ENCODE results near the gene AKIRIN1. TPM values are rescaled to one million over a fixed set of nuclear protein-coding genes. Genes with fewer than 3 reads are reported as not detected.
A peak's percentile ranks its signal among the peaks of the same experiment; 100 is the strongest.
"Not testable (repeated sequence)": the region's sequence is repeated elsewhere in the genome, so short reads cannot be mapped to it uniquely, and the experiment has no call there.

The AKIRIN1 gene
- total RNA-seq, 2 experiments from 2014 or later: 65.7 to 86.0 TPM

GRCh38 chr1:38973659-38974437 lies 17.2 kb upstream of the AKIRIN1 start:
- H3K36me3 Mint-ChIP-seq (ENCODE audit: low read depth): no peaks in the 10 kb centered on the region
- peaks cover 6% of the 10 kb centered on the region for H3K4me1 Mint-ChIP-seq
- DNase-seq (no peak), ATAC-seq (no peak)
- H3K27ac Mint-ChIP-seq: no peak overlapping the region
- H3K9me3 Mint-ChIP-seq (ENCODE audit: low read depth): peaks cover 4% of the 10 kb centered on the region
- POLR2A ChIA-PET: no interaction called here
- intact Hi-C loops (cut with DNase I, micrococcal nuclease): no loop called here
- CTCF ChIA-PET: no interaction called here
- H3K4me3 Mint-ChIP-seq: no peak overlapping the region
- no peaks in the 10 kb centered on the region for H3K27me3 Mint-ChIP-seq

GRCh38 chr1:38977399-38978244 lies 13.5 kb upstream of the AKIRIN1 start:
- H3K4me3 Mint-ChIP-seq; H3K27me3 Mint-ChIP-seq; H3K9me3 Mint-ChIP-seq (ENCODE audit: low read depth); CTCF ChIA-PET; intact Hi-C loops (cut with DNase I, micrococcal nuclease); H3K4me1 Mint-ChIP-seq; H3K36me3 Mint-ChIP-seq (ENCODE audit: low read depth): not testable (repeated sequence)
- ATAC-seq (peak; percentile 69), DNase-seq (peak; percentile 62)
- H3K27ac Mint-ChIP-seq: peak overlapping the region; percentile 51
- POLR2A ChIA-PET: interaction anchor here (0.6 to 1.2 kb wide), 2 partner anchors 49 to 1448 kb away, joined by 5 to 7 read pairs; partner anchors contain the start of gene NDUFS5

- H3K4me3 Mint-ChIP-seq; H3K4me1 Mint-ChIP-seq; H3K27me3 Mint-ChIP-seq; intact Hi-C loops (cut with DNase I, micrococcal nuclease); H3K9me3 Mint-ChIP-seq (ENCODE audit: low read depth); CTCF ChIA-PET; ATAC-seq; H3K36me3 Mint-ChIP-seq (ENCODE audit: low read depth): not testable (repeated sequence)
- H3K27ac Mint-ChIP-seq: peak overlapping the region; percentile 51
- POLR2A ChIA-PET: interaction anchor here (1.2 kb wide), 1 partner anchor 48 kb away, joined by 5 read pairs; the partner anchor contains the start of gene NDUFS5
- DNase-seq: peak; percentile 60
Measured at GRCh38 chr1:38978245-38978542, 12.9 kb upstream of the AKIRIN1 start.

- H3K27ac Mint-ChIP-seq; CTCF ChIA-PET; ATAC-seq; POLR2A ChIA-PET; H3K4me1 Mint-ChIP-seq; intact Hi-C loops (cut with DNase I, micrococcal nuclease); DNase-seq; H3K9me3 Mint-ChIP-seq (ENCODE audit: low read depth); H3K4me3 Mint-ChIP-seq; H3K36me3 Mint-ChIP-seq (ENCODE audit: low read depth); H3K27me3 Mint-ChIP-seq: not testable (repeated sequence)
Measured at GRCh38 chr1:38979380-38979779, 11.7 kb upstream of the AKIRIN1 start.

GRCh38 chr1:38989979-38990378 lies 1.1 kb upstream of the AKIRIN1 start:
- DNase-seq (no peak), ATAC-seq (no peak)
- POLR2A ChIA-PET: no interaction called here
- intact Hi-C loops (cut with DNase I, micrococcal nuclease): loop anchor here (5.0 to 10.0 kb wide), 8 partner anchors 37 to 1298 kb away; partner anchors contain the start of genes CDCA8 (in 1 of the 2), MYCBP (in 1 of the 2), NDUFS5 (in 1 of the 2) and PABPC4 (in 1 of the 2)
- Mint-ChIP-seq H3K4me3 (peak overlapping the region; percentile 87), H3K4me1 (peaks cover 45% of the 10 kb centered on the region), H3K36me3 (ENCODE audit: low read depth) (peaks cover 20% of the 10 kb centered on the region), H3K9me3 (ENCODE audit: low read depth) (no peaks in the 10 kb centered on the region), H3K27ac (peak overlapping the region; percentile 79), H3K27me3 (no peaks in the 10 kb centered on the region)
- CTCF ChIA-PET: interaction anchor here (1.0 to 1.3 kb wide), 4 partner anchors 12 to 109 kb away, joined by 3 to 5 read pairs (median 3); no protein-coding TSS in a partner anchor

- Mint-ChIP-seq H3K27me3 (no peaks in the 10 kb centered on the region), H3K36me3 (ENCODE audit: low read depth) (peaks cover 24% of the 10 kb centered on the region), H3K9me3 (ENCODE audit: low read depth) (no peaks in the 10 kb centered on the region), H3K4me1 (peaks cover 49% of the 10 kb centered on the region), H3K4me3 (peak overlapping the region; percentile 87), H3K27ac (peak overlapping the region; percentile 79)
- ChIA-PET POLR2A (interaction anchor here (1.0 kb wide), 1 partner anchor 42 kb away, joined by 6 read pairs; no protein-coding TSS in a partner anchor), CTCF (interaction anchor here (1.1 kb wide), 1 partner anchor 14 kb away, joined by 5 read pairs; no protein-coding TSS in a partner anchor)
- DNase-seq (no peak), ATAC-seq (no peak)
- intact Hi-C loops (cut with DNase I, micrococcal nuclease): loop anchor here (5.0 to 10.0 kb wide), 8 partner anchors 37 to 1298 kb away; partner anchors contain the start of genes CDCA8 (in 1 of the 2), MYCBP (in 1 of the 2), NDUFS5 (in 1 of the 2) and PABPC4 (in 1 of the 2)
Measured at GRCh38 chr1:38990386-38990737, 714 bp upstream of the AKIRIN1 start.

DNA sequence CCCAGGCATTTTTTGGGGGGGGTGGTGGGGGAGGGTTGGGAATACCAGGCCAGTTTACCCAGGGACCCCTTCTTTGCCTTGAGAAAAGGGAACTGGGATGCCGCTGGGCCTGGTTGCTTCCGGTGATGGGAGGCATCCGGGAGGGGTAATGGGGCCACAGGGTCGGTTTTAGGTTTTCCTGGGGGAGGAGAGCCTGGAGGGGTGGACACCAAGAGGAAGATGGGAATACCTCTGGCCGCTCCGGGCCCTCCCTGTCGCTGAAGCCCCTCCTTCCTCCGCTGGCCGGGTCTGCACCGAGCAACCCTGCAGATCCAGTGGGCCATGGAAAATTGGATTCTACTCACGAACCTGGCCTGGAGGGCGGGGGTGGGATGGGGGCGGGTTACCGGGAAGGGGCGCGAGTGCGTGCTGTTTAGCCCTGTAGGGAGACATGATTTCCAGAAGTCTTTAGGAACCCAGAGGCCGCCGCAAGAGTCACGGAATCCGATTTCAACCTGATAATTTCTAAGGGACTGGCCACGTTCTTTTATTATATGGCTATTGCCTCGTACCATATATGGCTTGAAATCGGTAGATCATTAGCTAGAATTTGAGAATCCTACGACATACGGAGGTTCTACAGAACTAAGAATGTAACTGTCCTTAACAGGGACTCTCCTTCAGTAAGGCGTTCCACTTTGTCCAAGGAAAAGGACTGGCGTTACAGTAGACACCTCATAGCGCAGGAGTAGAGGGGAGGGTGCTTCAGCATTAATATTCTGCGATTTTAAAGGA lies 749 bp downstream of the AKIRIN1 start:
- intact Hi-C loops (cut with DNase I, micrococcal nuclease): loop anchor here (1.0 to 10.0 kb wide), 13 partner anchors 11 to 1300 kb away; partner anchors contain the start of genes MYCBP (in 2 of the 2), NDUFS5 (in 2 of the 2), RRAGC (in 2 of the 2) and CDCA8 (in 1 of the 2)
- POLR2A ChIA-PET: interaction anchor here (0.6 kb wide), 1 partner anchor 8 kb away, joined by 3 read pairs; no protein-coding TSS in a partner anchor
- Mint-ChIP-seq H3K36me3 (ENCODE audit: low read depth) (peaks cover 38% of the 10 kb centered on the region), H3K4me1 (peaks cover 56% of the 10 kb centered on the region), H3K27ac (peak overlapping the region; percentile 88), H3K4me3 (peak overlapping the region; percentile 87), H3K27me3 (no peaks in the 10 kb centered on the region), H3K9me3 (ENCODE audit: low read depth) (no peaks in the 10 kb centered on the region)
- peak; percentile 27 for DNase-seq
- no peak for ATAC-seq
- CTCF ChIA-PET: interaction anchor here (0.6 to 0.7 kb wide), 2 partner anchors 8 to 11 kb away, joined by 3 to 5 read pairs; no protein-coding TSS in a partner anchor

DNA sequence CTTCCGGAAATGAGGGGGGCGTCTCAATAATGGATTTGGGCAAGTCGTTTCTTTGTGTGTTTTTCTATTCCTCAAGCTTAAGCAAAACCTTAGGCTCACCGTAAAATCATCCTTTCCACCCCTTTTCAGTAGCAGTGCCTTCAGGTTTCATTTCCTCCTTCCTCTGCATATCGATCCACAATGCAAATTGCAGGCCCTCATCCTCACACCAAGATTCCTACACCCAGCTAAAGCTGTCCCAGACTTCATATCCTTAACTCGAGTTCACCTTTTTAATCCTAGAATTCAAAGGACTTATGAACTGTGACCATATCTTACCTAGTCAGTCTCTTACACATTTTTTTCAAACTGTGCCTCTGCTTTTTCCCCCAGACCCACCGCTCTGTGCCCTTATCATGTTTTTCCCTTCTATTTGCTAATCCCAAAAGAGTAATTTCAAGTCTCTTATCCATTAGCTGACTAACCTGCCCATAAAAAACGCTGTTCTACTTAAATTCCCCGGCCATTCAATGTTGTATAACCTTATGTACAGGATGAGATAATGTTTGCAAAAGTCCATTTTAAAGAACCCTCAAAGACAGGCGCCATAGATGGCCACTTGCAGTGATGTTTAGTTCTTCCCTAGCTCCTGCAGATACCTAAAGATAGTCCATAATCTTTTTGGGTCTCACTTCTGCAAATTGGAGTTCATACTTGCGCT lies 1.5 kb downstream of the AKIRIN1 start:
- no peak for DNase-seq
- H3K4me3 Mint-ChIP-seq: peak overlapping the region; percentile 87
- ChIA-PET CTCF (interaction anchor here (0.5 to 1.0 kb wide), 5 partner anchors 10 to 211 kb away, joined by 3 to 5 read pairs (median 3); partner anchors contain the start of gene NDUFS5), POLR2A (no interaction called here)
- peaks cover 42% of the 10 kb centered on the region for H3K36me3 Mint-ChIP-seq (ENCODE audit: low read depth)
- H3K27ac Mint-ChIP-seq: peak overlapping the region; percentile 88
- intact Hi-C loops (cut with DNase I, micrococcal nuclease): loop anchor here (5.0 to 10.0 kb wide), 8 partner anchors 35 to 1300 kb away; partner anchors contain the start of genes CDCA8 (in 1 of the 2), MYCBP (in 1 of the 2), NDUFS5 (in 1 of the 2) and PABPC4 (in 1 of the 2)
- H3K9me3 Mint-ChIP-seq (ENCODE audit: low read depth): no peaks in the 10 kb centered on the region
- no peak for ATAC-seq
- peaks cover 63% of the 10 kb centered on the region for H3K4me1 Mint-ChIP-seq
- no peaks in the 10 kb centered on the region for H3K27me3 Mint-ChIP-seq

DNA sequence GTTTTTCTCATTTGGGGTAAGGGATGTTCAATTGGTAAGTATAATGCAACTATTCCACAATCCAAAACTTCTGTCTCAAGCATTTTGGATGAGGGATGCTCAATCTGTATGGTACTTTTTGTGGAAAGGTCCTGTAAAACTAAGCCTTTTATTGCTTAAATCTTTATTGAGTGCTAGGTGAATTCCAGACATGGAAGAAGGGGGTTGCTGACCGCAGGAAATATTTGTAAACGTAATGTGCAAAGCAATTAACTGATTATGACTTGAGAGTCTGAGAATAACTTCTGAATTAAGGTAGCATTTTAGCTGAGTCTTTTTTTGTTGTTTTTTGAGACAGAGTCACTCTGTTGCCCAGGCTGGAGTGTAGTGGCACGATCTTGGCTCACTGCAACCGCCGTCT lies 3.1 kb downstream of the AKIRIN1 start:
- Mint-ChIP-seq H3K4me3 (no peak overlapping the region), H3K27ac (peak overlapping the region; percentile 77), H3K27me3 (no peaks in the 10 kb centered on the region), H3K4me1 (peaks cover 72% of the 10 kb centered on the region), H3K36me3 (ENCODE audit: low read depth) (peaks cover 54% of the 10 kb centered on the region), H3K9me3 (ENCODE audit: low read depth) (no peaks in the 10 kb centered on the region)
- ATAC-seq: no peak
- intact Hi-C loops (cut with DNase I, micrococcal nuclease): loop anchor here (5.0 to 10.0 kb wide), 8 partner anchors 33 to 1302 kb away; partner anchors contain the start of genes CDCA8 (in 1 of the 2), MYCBP (in 1 of the 2), NDUFS5 (in 1 of the 2) and PABPC4 (in 1 of the 2)
- POLR2A ChIA-PET: no interaction called here
- CTCF ChIA-PET: interaction anchor here (1.2 kb wide), 1 partner anchor 9 kb away, joined by 5 read pairs; no protein-coding TSS in a partner anchor
- DNase-seq: no peak

All from activated CD4-positive, alpha-beta T cell treated with anti-CD3 and anti-CD28 coated beads for 36 hours (primary cell).